Measurements from ENCODE around the gene ZNF530.

DNA sequence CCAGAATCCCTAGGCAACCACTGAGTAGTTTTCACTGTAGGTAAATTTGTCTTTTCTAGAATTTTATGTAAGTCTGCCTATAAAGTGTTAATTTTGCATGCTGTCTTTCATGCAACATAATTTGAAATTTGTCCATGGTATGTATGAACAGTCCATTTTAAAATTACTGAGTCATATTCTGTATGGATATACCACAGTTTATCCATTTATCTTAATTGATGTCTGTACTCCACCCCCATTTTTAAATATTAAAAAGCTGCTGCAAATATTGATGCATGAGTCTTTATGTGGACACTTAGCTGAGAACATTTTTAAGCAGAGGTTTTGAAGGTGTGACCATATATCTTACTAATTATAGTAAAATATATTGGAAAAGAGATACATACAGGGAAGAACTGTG lies 23.4 kb downstream of the ZNF530 start:
- TF ChIP-seq, protein P1, sequence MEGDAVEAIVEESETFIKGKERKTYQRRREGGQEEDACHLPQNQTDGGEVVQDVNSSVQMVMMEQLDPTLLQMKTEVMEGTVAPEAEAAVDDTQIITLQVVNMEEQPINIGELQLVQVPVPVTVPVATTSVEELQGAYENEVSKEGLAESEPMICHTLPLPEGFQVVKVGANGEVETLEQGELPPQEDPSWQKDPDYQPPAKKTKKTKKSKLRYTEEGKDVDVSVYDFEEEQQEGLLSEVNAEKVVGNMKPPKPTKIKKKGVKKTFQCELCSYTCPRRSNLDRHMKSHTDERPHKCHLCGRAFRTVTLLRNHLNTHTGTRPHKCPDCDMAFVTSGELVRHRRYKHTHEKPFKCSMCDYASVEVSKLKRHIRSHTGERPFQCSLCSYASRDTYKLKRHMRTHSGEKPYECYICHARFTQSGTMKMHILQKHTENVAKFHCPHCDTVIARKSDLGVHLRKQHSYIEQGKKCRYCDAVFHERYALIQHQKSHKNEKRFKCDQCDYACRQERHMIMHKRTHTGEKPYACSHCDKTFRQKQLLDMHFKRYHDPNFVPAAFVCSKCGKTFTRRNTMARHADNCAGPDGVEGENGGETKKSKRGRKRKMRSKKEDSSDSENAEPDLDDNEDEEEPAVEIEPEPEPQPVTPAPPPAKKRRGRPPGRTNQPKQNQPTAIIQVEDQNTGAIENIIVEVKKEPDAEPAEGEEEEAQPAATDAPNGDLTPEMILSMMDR (IDR thresholded peaks at IDR 0.05 in 4 of 5, conservative IDR thresholded peaks at IDR 0.05 in 1 of 5), result no peak
- TF ChIP-seq POLR2A (IDR thresholded peaks at IDR 0.05), result no peak

Measured in gastrocnemius medialis (tissue), 4 donors.